ENCODE results near the gene BCL2L2.

The BCL2L2 gene

DNA sequence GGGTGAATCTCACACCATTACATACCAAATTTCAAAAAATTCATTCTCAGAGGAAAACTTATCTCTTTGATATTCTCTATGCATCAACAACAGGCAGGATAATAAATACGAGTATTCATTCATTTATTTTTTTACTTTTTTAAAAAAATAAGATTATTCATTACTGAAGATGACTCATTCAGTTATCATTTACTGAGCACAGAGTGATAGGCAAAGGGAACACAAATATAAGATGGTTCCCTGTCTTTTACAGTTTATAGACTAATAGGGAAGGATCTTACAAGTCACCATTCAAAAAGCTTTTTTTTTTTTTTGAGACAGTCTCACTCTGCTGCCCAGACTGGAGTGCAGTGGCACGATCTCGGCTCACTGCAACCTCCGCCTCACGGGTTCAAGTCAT lies 9.7 kb downstream of the BCL2L2 start:
- no peak overlapping the region for H3K4me3 ChIP-seq (ENCODE audit: low read depth, low read length)
- ChIA-PET CTCF (interaction anchor here (5.1 kb wide), 1 partner anchor 14 kb away, joined by 30 read pairs; the partner anchor contains the start of gene PPP1R3E), POLR2A (interaction anchor here (0.6 to 1.3 kb wide), 2 partner anchors 9 to 12 kb away, joined by 3 read pairs; partner anchors contain the start of gene BCL2L2)
- no peak for DNase-seq (ENCODE audit: low read depth, low spot score)
- TF ChIP-seq, protein P1, sequence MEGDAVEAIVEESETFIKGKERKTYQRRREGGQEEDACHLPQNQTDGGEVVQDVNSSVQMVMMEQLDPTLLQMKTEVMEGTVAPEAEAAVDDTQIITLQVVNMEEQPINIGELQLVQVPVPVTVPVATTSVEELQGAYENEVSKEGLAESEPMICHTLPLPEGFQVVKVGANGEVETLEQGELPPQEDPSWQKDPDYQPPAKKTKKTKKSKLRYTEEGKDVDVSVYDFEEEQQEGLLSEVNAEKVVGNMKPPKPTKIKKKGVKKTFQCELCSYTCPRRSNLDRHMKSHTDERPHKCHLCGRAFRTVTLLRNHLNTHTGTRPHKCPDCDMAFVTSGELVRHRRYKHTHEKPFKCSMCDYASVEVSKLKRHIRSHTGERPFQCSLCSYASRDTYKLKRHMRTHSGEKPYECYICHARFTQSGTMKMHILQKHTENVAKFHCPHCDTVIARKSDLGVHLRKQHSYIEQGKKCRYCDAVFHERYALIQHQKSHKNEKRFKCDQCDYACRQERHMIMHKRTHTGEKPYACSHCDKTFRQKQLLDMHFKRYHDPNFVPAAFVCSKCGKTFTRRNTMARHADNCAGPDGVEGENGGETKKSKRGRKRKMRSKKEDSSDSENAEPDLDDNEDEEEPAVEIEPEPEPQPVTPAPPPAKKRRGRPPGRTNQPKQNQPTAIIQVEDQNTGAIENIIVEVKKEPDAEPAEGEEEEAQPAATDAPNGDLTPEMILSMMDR (IDR thresholded peaks at IDR 0.05; ENCODE audit: insufficient read depth, low read length, missing control alignments), result no peak

DNA sequence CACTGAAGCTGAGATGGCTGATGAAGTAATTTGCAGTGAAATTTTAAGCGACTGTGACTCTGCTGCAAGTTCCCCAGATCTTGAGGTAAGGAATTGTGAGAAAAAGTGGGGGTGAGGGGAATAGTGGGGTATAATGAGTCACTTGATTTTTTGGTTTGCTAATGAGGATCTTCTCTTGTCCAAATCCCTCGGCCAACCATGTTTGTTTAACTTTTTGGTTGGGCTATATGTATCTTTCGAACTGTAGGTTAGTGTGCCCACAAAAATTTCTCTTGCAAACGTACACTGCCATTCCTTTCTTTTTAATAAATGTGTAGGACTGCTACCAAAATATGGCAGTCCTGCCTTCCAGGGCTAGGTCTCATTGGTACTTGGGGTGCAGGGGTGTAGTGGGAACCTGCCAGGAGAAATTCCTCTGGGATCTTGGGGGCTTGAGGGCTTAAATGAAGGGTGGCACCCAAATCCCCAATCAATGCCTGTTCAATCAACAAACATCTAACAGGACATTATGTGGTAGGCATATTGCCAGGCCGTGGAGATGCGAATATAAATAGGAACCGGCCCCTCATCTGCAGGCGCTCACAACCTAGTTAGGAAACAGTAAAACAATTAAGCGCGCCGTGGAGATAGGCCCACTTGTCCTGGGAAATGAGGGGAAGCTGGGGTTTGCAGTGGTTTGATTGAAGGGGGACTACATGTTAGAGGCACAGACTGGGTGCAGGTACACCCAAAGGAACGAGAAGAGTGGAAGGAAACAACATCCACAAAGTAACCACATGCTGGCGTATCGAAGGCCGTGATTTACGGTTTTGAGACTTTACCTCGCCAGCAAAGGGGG lies 13.3 kb downstream of the BCL2L2 start:
- POLR2A ChIA-PET, result interaction anchor here (0.9 to 3.1 kb wide), 6 partner anchors 9 to 46 kb away, joined by 5 to 34 read pairs (median 20); partner anchors contain the start of genes BCL2L2, PPP1R3E and SLC22A17
- CTCF ChIA-PET, result interaction anchor here (0.8 to 18.0 kb wide), 13 partner anchors 7 to 240 kb away, joined by 3 to 303 read pairs (median 4); partner anchors contain the start of genes CMTM5 and PPP1R3E
- H3K4me3 ChIP-seq (ENCODE audit: low read depth, low read length), result peak overlapping the region; percentile 54
- TF ChIP-seq, protein P1 (IDR thresholded peaks at IDR 0.05; ENCODE audit: insufficient read depth, low read length, missing control alignments), result no peak
- DNase-seq (ENCODE audit: low read depth, low spot score), result no peak

DNA sequence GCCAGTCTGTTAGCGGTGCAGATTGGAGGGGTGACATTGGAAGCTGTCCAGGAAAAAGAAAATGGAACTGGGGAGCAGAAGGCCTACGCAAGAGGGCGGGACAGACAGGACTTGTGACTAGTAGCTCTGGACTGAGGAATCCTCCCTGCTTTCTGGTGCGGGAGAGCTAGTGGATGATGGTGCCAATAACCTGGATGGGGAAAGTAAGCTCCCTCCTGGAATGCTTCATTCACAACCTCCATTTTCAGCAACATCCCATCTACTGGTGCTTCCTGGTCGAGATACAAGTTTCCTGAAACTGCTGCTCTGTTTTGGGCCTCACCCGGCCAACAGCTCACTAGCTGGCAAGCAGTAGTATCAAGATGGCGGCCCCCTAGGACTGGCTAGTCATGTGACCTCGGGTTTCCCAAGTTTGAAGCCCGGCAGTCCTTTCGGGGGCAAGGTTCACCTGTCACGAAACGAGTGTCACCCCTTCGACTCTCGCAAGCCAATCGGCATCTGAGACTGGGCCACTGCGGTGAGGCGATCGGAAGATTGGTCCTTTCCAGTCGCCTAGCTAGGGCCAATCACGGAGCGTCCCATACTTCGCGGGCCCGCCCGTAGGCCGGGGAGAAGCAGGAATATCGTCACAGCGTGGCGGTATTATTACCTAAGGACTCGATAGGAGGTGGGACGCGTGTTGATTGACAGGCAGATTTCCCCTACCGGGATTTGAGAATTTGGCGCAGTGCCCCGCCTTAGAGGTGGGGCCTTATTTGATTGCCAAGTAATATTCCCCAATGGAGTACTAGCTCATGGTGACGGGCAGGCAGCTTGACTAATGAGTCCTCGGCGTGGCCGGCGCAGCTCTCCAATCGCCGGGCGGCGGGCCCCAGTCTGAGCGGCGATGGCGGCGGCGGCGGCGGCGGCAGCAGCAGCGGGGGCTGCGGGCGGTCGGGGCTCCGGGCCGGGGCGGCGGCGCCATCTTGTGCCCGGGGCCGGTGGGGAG lies 14.2 kb downstream of the BCL2L2 start, which contains the start of gene PABPN1:
Gene PABPN1, plus strand, starts transcription at position 874 of the 988 bp plus-strand sequence. Its CDS starts 13 bp downstream, at position 887.
- ChIA-PET CTCF (interaction anchor here (0.6 to 18.0 kb wide), 19 partner anchors 8 to 252 kb away, joined by 3 to 303 read pairs (median 4); partner anchors contain the start of gene CMTM5), POLR2A (interaction anchor here (0.9 to 3.1 kb wide), 12 partner anchors 8 to 234 kb away, joined by 3 to 34 read pairs (median 8); partner anchors contain the start of genes BCL2L2, HOMEZ, PPP1R3E and SLC22A17)
- H3K4me3 ChIP-seq (ENCODE audit: low read depth, low read length), result peak within 1 kb of the TSS; percentile 82
- DNase-seq (ENCODE audit: low read depth, low spot score), result peak; percentile 99
- TF ChIP-seq, protein P1 (IDR thresholded peaks at IDR 0.05; ENCODE audit: insufficient read depth, low read length, missing control alignments), result no peak

- ChIA-PET CTCF (interaction anchor here (0.7 to 18.0 kb wide), 24 partner anchors 10 to 253 kb away, joined by 3 to 303 read pairs (median 4); partner anchors contain the start of genes BCL2L2, CMTM5 and SLC22A17), POLR2A (interaction anchor here (0.5 to 3.1 kb wide), 13 partner anchors 11 to 233 kb away, joined by 3 to 34 read pairs (median 6); partner anchors contain the start of genes BCL2L2, HOMEZ, PPP1R3E and SLC22A17)
- DNase-seq (ENCODE audit: low read depth, low spot score), result no peak
- peak overlapping the region; percentile 82 for H3K4me3 ChIP-seq (ENCODE audit: low read depth, low read length)
- TF ChIP-seq, protein P1 (IDR thresholded peaks at IDR 0.05; ENCODE audit: insufficient read depth, low read length, missing control alignments), result no peak
Measured at GRCh38 chr14:23321572-23322547, 15.2 kb downstream of the BCL2L2 start.
